HCT116 (cell line): ENCODE data around the gene INPP5E. TPM values are rescaled to one million over a fixed set of nuclear protein-coding genes. Genes with fewer than 3 reads are reported as not detected.

Experiments used
- ATAC-seq: fragments of 200-7000 bp; cut with Tn5 transposase; 2 replicates; pipeline ENCODE4 v1.9.1; 2020; ENCODE audit warnings: mild to moderate bottlenecking, moderate library complexity
- BruUV-seq: library from RNA; stranded (reverse); fragments of 400-500 nt; replicated peaks from 2 replicates; lab custom pipeline; 2021; lab: Mats Ljungman, UMichigan
- CTCF ChIA-PET: fragments of 300-600 bp; sonication (Branson Sonifier 250); formaldehyde crosslinking; loops from one replicate; lab custom pipeline; 2021; ENCODE audit warnings: antibody characterized with exemption; lab: Charles Lee
- POLR2A ChIA-PET: fragments of 300-600, 350-600 bp; sonication (Branson Sonifier 250); formaldehyde crosslinking; loops from one replicate; lab custom pipeline; 2021; ENCODE audit warnings: antibody characterized with exemption; lab: Charles Lee
- RAD21 ChIA-PET, 2 experiments: fragments of 300-600 bp; sonication (Branson Sonifier 250); formaldehyde crosslinking; loops; one replicate each; lab custom pipeline; 2023; ENCODE audit warnings: low total read pairs in 2 of 2; ENCODE audit not compliant: uncharacterized antibody in 2 of 2, unreplicated experiment in 2 of 2, low non-redundant PET in 1 of 2; lab: Charles Lee
- DNase-seq: peaks from one replicate; pipeline ENCODE4 v3.0.0-alpha.2; 2010; ENCODE audit warnings: low read depth, low spot score
- H2AFZ ChIP-seq: fragments of 200-600 bp; shearing (Covaris generic), sonication (generic); 2 replicates; pipeline ENCODE4 v1.6.1; 2017; ENCODE audit warnings: low read depth, mixed run types, mixed read lengths, antibody characterized with exemption, low read length; ENCODE audit not compliant: poor library complexity, severe bottlenecking
- H3K27ac ChIP-seq: 2 replicates; pipeline ENCODE4 v1.5.1; 2012; ENCODE audit warnings: low read depth, low read length
- H3K27me3 ChIP-seq: fragments of 200-600 bp; sonication (generic); 2 replicates; pipeline ENCODE4 v1.6.1; 2016; ENCODE audit warnings: mixed run types, low read length, mixed read lengths; ENCODE audit not compliant: insufficient read depth
- H3K36me3 ChIP-seq, 2 experiments: fragments of 200-500 bp in 1 of 2; fragments of 200-600 bp in 1 of 2; sonication (Bioruptor generic) in 1 of 2; sonication (generic) in 1 of 2; 2 replicates each; pipeline versions ENCODE4 v1.5.1 to v1.6.1; 2014 to 2016; ENCODE audit warnings: low read length in 2 of 2, inconsistent platforms in 1 of 2, mixed read lengths in 1 of 2, mixed run types in 1 of 2; ENCODE audit not compliant: insufficient read depth in 2 of 2, control insufficient read depth in 1 of 2
- H3K4me1 ChIP-seq, 2 experiments: fragments of 200-600 bp in 1 of 2; sonication (generic) in 1 of 2; 2 replicates each; pipeline versions ENCODE4 v1.5.1 to v1.6.1; 2012 to 2017; ENCODE audit warnings: low read length in 2 of 2, inconsistent platforms in 1 of 2, mild to moderate bottlenecking in 1 of 2, mixed read lengths in 1 of 2, mixed run types in 1 of 2, moderate library complexity in 1 of 2; ENCODE audit not compliant: insufficient read depth in 2 of 2, control insufficient read depth in 1 of 2
- H3K4me2 ChIP-seq: fragments of 200-600 bp; sonication (generic); 2 replicates; pipeline ENCODE4 v1.6.1; 2017; ENCODE audit warnings: mixed run types, low read length, mixed read lengths
- H3K4me3 ChIP-seq, 2 experiments: fragments of 200-600 bp in 1 of 2; sonication (generic) in 1 of 2; replicated peaks in 1 of 2; 2 replicates each; pipeline ENCODE4 v1.5.1; 2011 to 2016; ENCODE audit warnings: low read length in 2 of 2, control low read depth in 1 of 2, low read depth in 1 of 2, mild to moderate bottlenecking in 1 of 2, mixed read lengths in 1 of 2, mixed run types in 1 of 2
- H3K79me2 ChIP-seq: fragments of 200-600 bp; sonication (generic); 2 replicates; pipeline ENCODE4 v1.6.1; 2017; ENCODE audit warnings: mild to moderate bottlenecking, mixed run types, low read length, moderate library complexity, mixed read lengths; ENCODE audit not compliant: insufficient read depth
- H3K9ac ChIP-seq: fragments of 200-600 bp; sonication (generic); 2 replicates; pipeline ENCODE4 v1.6.1; 2016; ENCODE audit warnings: low read length, mixed read lengths
- H3K9me2 ChIP-seq: fragments of 200-600 bp; sonication (generic), shearing (Covaris generic); 2 replicates; pipeline ENCODE4 v1.6.1; 2017; ENCODE audit warnings: mixed run types, mild to moderate bottlenecking, moderate library complexity; ENCODE audit not compliant: insufficient read depth
- H3K9me3 ChIP-seq, 2 experiments: fragments of 200-500 bp in 1 of 2; fragments of 200-600 bp in 1 of 2; sonication (Bioruptor generic) in 1 of 2; sonication (generic) in 1 of 2; 2 replicates each; pipeline ENCODE4 v1.6.1; 2014 to 2017; ENCODE audit warnings: low read length in 2 of 2, mixed read lengths in 2 of 2, inconsistent platforms in 1 of 2, low read depth in 1 of 2, mild to moderate bottlenecking in 1 of 2, mixed run types in 1 of 2, moderate library complexity in 1 of 2; ENCODE audit not compliant: control insufficient read depth in 1 of 2, insufficient read depth in 1 of 2
- H4K20me1 ChIP-seq: fragments of 200-600 bp; sonication (generic), shearing (Covaris generic); 2 replicates; pipeline ENCODE4 v1.6.1; 2017; ENCODE audit warnings: mixed run types, mild to moderate bottlenecking, moderate library complexity; ENCODE audit not compliant: insufficient read depth
- CBX3 ChIP-seq: IDR thresholded peaks from 2 replicates; pipeline ENCODE4 v1.6.1; 2012; ENCODE audit warnings: low read depth
- ELF1 ChIP-seq: IDR thresholded peaks from 2 replicates; pipeline ENCODE4 v1.6.1; 2012; ENCODE audit warnings: low read depth, borderline replicate concordance
- EZH2phosphoT487 ChIP-seq: fragments of 200-600 bp; IDR thresholded peaks from 2 replicates; pipeline ENCODE4 v1.6.1; 2018; ENCODE audit warnings: antibody characterized with exemption, borderline replicate concordance
- FOSL1 ChIP-seq: IDR thresholded peaks from 2 replicates; pipeline ENCODE4 v1.6.1; 2012; ENCODE audit warnings: low read depth
- JUND ChIP-seq: IDR thresholded peaks from 2 replicates; pipeline ENCODE4 v1.6.1; 2012
- POLR2AphosphoS5 ChIP-seq: IDR thresholded peaks from 2 replicates; pipeline ENCODE4 v1.6.1; 2011; ENCODE audit warnings: mild to moderate bottlenecking, low read depth, low read length, moderate library complexity
- SIN3A ChIP-seq: IDR thresholded peaks from 2 replicates; pipeline ENCODE4 v1.6.1; 2012; ENCODE audit warnings: low read depth
- TCF7L2 ChIP-seq: IDR thresholded peaks from 2 replicates; pipeline ENCODE4 v1.7.0; 2011; ENCODE audit warnings: borderline replicate concordance, inconsistent platforms; ENCODE audit not compliant: insufficient read depth, insufficient read length; ENCODE audit errors: extremely low read depth
- YY1 ChIP-seq: IDR thresholded peaks from 2 replicates; pipeline ENCODE4 v1.6.1; 2011; ENCODE audit warnings: low read length, low read depth, moderate library complexity, mild to moderate bottlenecking; ENCODE audit not compliant: insufficient replicate concordance; ENCODE audit errors: extremely low read depth
- ZNF274 ChIP-seq: fragments of 200-500 bp; sonication (Bioruptor generic); IDR thresholded peaks from 2 replicates; pipeline ENCODE4 v1.6.1; 2014; ENCODE audit warnings: mild to moderate bottlenecking, low read depth, low read length, inconsistent platforms
- intact Hi-C: fragments of 100-400 bp; cut with micrococcal nuclease; formaldehyde crosslinking; loops from 2 replicates; pipeline ENCODE4 v1.10.0; 2022
- total RNA-seq: library from RNA; stranded (reverse); gene quantifications from one replicate; pipeline ENCODE4 v1.2.1, GENCODE V29; 2021; ENCODE audit not compliant: unreplicated experiment
- TF ChIP-seq, protein P1 (sequence below): IDR thresholded peaks from 2 replicates; pipeline ENCODE4 v1.6.1; 2012
- TF ChIP-seq, protein P2 (sequence below): IDR thresholded peaks from 2 replicates; pipeline ENCODE4 v1.6.1; 2011; ENCODE audit warnings: mild to moderate bottlenecking, low read length, moderate library complexity; ENCODE audit not compliant: insufficient replicate concordance; ENCODE audit errors: extremely low read depth

INPP5E gene
- total RNA-seq, 1 experiment from 2014 or later, result 23.8 TPM

DNA sequence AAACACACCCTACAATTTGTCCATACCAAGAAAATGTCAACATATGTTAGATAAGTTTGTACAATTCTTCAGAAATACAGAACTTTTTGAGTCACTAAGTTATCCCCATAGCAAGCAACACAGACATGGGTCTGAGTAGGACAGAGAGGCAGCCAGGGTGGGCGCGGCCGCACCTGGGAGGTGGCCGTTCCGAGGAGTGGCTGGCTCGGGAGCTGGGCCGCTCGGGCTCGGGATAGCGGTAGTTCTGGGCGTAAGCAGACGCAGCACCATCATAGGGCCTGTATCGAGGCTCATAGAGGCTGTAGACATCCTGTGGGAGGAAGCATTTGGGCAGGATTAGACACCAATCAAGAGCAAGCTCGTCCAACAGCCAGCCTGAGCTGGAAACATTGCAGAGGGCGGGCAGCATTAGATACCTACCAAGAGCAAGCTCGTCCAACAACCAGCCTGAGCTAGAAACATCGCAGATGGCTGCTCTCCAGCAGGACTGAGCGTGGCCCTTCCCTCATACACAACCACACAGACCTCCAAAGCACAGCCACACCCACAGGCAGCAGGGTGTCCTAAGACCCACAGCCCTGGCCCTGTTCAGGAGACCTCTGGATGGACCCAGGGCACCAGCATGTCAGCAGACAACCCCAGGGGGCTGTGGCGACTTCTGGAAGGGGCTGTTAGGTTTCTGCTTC lies 32.3 kb upstream of the INPP5E start:
- no peak overlapping the region for H3K4me2 ChIP-seq
- ChIA-PET POLR2A (no interaction called here), RAD21 (no interaction called here), CTCF (no interaction called here)
- H3K4me3 ChIP-seq, result no peak overlapping the region
- H3K79me2 ChIP-seq, result peaks cover 81% of the 10 kb centered on the region
- no peak overlapping the region for H3K27ac ChIP-seq
- ATAC-seq (no peak), DNase-seq (no peak)
- H3K36me3 ChIP-seq, result peaks cover 58 to 71% of the 10 kb centered on the region in 2 experiments
- TF ChIP-seq SIN3A (no peak), POLR2AphosphoS5 (no peak), TCF7L2 (no peak), EZH2phosphoT487 (no peak), JUND (no peak), YY1 (no peak), ZNF274 (no peak), CBX3 (no peak), ELF1 (no peak), FOSL1 (no peak)
- TF ChIP-seq, protein P1, sequence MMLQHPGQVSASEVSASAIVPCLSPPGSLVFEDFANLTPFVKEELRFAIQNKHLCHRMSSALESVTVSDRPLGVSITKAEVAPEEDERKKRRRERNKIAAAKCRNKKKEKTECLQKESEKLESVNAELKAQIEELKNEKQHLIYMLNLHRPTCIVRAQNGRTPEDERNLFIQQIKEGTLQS, result no peak
- TF ChIP-seq, protein P2, sequence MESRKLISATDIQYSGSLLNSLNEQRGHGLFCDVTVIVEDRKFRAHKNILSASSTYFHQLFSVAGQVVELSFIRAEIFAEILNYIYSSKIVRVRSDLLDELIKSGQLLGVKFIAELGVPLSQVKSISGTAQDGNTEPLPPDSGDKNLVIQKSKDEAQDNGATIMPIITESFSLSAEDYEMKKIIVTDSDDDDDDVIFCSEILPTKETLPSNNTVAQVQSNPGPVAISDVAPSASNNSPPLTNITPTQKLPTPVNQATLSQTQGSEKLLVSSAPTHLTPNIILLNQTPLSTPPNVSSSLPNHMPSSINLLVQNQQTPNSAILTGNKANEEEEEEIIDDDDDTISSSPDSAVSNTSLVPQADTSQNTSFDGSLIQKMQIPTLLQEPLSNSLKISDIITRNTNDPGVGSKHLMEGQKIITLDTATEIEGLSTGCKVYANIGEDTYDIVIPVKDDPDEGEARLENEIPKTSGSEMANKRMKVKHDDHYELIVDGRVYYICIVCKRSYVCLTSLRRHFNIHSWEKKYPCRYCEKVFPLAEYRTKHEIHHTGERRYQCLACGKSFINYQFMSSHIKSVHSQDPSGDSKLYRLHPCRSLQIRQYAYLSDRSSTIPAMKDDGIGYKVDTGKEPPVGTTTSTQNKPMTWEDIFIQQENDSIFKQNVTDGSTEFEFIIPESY, result no peak
- no TSS peak for BruUV-seq
- intact Hi-C loops, result no loop called here
- no peaks in the 10 kb centered on the region for H3K27me3 ChIP-seq
- no peaks in the 10 kb centered on the region for H3K9me3 ChIP-seq
- H3K4me1 ChIP-seq, result no peaks in the 10 kb centered on the region
- H3K9me2 ChIP-seq, result no peaks in the 10 kb centered on the region
- no peak overlapping the region for H3K9ac ChIP-seq
- H2AFZ ChIP-seq, result no peak overlapping the region
- no peaks in the 10 kb centered on the region for H4K20me1 ChIP-seq
